GM21390 (cell line): ENCODE data around the gene WDR4.
"Not testable (repeated sequence)": the region's sequence is repeated elsewhere in the genome, so short reads cannot be mapped to it uniquely, and the experiment has no call there.

ENCODE experiments used
- ATAC-seq: cut with Tn5 transposase; IDR thresholded peaks from one replicate; pipeline ENCODE4 v1.9.1; 2021; ENCODE audit not compliant: unreplicated experiment

Gene WDR4

DNA sequence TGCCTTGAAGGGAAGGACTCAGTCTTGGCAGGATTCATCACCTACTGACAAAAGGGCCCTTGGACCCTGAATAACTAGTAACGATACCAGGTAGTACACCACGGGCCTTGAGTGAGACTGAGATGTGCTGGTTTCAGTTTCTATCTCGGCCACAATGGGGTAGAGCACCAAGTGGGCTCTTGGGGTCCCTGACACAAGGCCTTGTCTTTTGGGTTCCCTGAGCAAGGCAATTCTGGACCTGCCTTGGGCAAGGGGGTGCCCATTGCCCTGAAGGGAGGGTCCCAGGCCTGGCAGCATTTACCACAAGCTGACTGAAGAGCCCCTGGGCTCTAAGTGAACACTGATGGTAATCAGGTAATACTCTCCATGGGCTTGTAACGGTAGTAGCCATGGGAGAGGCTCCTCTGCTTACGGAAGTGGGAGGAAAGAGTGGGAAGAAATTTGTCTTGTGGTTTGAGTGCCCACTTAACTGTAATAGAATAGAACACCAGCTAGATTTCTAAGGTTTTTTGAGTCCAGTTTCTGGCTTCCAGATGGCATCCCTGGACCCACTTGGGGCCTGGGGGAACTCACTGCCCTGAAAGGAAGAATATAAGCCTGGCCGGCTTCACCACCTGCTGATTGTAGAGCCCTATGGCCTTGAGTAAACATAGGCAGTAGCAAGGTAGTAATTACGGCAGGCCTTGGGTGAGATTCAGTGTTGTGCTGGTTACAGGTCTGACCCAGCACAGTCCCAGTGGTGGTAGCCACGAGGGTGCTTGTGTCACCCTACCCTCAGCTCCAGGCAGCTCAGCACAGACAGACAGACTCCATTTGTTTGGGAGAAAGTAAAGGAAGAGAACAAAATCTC is 58.5 kb downstream of the WDR4 start:
- no peak for ATAC-seq

DNA sequence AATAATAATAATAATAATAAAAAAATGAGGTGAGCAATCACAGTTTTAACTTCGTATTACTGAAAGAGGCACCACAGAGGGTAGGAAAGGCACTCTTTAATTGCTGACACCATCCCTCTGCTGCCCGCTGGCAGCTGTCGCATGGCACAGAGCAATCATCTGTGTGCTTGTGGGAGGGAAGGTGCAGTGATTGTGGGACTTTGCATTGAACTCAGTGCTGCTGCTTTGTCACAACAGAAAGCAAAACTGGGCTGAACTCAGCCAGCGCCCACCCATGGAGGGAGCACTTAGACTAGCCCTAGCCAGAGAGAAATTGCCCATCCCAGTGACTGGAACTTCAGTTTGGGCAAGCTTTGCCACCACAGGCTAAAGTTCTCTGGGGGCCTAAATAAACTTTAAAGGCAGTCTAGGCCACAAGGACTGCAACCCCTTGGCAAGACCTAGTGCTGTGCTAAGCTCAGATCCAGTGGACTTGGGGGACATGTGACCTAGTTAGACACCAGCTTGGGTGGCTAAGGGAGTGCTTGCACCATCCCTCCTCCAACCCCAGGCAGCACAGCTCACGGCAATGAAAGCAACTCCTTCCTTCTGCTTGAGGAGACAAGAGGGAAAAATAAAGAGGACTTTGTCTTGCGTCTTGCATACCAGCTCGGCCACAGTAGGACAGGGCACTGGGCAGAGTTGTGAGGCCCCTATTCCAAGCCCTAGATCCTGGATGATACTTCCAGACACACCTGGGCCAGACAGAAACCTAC is 59.3 kb downstream of the WDR4 start:
- ATAC-seq = no peak

DNA sequence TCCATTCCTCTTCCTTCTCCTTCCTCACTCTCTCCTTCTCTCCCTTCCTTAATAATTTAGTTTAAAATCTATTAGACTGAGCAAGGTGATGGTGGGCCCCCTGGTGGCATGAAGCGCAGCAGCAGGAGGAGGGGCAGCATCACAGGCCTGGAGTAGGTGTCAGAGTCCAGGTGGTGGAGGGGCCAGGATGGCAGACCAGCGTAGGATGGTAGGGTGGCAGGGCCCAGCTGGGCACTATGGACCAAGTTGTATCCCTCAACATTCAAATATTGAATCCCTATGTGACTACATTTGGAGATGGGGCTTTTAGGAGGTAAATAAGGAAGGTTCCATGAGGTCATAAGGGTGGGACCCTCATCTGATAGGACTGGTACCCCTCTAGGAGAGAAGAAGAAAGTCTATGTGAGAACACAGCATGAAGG is 61.0 kb downstream of the WDR4 start:
- no peak for ATAC-seq

DNA sequence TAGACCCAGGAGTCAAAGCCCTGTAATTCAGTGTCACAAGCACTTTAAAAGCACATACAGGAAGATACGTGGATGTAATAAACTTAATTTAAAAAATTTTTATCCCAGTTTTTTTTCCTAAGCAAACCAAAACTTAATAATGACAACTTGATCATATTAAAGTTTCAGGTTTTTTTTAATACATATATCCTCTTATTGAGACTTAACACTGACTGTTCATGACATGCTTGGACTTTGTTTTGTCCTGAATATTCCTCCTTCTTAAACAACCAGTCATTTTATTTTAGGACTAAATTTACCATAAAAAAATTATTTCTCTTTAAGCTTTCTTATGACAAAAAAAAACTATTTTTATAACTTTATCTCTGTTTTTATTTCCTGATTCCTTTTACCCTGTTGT is 64.1 kb downstream of the WDR4 start:
- ATAC-seq = no peak

DNA sequence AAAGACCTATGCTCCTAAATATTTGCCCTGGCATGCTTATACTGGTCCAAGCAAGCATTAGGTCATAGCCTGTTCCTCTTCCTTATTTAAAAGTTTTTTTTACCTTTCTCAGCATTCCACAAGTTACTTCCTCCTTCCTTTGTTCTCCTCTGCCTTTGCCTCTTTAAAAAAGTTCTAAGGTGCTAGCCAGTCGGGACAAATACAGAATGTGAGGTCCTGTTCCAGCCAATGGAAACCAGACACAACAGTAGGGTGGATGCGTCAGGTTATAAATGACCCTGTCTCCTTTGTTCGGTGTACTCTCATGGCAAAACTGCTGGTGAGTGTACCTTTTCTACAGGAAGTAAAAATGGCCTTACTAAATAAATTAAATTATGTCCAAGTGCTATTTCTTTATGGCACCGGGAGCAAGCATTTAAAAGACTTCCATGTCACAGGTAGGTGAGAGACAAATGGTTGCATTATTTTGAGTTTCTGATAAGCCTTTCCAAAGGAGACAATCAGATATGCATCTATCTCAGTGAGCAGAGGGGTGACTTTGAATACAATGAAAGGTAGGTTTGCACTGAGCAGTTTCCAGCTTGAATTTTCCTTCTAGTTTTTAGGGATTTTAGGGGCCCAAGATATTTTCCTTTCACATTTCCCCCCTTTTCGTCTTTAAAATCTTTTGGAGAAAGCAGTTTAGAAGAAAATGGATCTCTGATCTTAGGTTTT is 66.7 kb downstream of the WDR4 start:
- not testable (repeated sequence) for ATAC-seq

DNA sequence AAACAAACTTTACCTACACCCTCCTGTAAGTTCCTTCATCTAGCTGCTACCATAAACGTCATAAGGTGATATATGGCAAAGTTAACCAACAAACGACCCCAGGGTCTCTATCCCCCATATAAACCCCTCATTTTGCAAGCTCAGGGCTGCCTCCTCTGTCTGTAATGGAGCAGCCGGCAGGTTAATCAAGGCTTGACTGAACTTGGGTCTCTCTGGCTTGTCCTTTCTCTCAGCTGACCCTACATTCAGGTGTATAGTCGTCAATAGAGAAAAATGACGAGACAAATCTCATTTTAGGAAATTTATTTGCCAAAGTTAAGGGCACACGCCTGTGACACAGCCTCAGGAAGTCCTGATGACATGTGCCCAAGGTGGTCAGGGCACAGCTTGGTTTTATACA is 67.4 kb downstream of the WDR4 start:
- ATAC-seq = no peak

DNA sequence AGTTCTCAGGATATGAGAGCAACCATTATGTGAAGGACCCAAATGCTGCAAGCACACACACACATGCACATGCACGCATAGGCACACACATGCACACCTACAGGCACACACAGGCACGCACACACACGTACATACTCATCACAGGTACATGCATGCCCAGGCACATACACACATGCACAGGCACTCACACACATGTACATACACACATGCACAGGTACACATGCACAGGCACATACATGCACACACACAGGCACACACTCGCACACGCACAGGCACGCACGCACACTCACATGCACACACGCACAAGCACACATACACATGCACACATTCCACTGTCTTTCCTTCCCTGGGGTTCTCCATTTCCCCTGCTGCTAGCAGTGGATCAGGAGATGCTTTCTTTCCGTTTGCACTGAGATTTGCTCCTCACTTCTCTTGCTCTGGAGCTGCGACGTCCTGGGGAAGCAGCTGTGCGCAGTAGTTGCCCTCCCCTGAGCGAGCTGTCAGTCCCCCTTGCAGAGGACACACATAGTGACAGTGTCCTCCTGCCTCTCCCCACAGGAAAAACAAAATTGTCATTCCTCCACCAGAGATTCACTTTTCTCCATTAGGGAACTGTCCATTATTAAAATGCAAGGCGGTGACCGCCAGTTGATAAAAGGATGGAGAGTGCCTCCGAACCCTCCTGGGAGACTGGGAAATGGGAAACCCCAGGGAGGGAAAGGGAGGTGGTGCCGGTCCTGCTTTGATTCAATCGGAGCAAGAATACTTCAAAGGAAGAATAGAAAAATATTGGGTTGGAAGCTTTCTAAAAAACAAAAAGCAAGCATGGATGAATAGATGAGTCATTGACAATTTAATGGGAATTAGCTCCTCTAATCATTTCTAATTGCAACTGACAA is 69.5 kb downstream of the WDR4 start:
- ATAC-seq = no peak

DNA sequence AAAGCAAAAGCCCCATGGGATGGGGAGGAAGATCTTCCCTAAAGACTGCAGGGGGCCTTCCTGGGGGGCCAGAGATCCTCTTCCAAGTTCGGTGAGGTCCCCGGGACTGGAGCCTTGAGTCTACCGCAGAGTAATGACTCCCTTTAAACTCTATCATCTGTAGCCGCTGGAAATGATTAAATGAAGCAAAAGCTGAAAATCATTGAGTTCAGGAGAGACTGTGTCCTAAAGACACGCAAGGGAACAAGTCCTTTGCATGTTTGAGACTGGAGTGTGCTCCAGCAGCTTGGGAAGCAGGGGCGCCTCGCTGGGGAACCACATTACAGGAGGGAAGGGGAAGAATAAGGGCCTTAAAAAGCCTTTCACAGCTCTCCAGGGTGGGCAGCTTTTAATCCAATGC is 70.2 kb downstream of the WDR4 start:
- ATAC-seq = no peak

DNA sequence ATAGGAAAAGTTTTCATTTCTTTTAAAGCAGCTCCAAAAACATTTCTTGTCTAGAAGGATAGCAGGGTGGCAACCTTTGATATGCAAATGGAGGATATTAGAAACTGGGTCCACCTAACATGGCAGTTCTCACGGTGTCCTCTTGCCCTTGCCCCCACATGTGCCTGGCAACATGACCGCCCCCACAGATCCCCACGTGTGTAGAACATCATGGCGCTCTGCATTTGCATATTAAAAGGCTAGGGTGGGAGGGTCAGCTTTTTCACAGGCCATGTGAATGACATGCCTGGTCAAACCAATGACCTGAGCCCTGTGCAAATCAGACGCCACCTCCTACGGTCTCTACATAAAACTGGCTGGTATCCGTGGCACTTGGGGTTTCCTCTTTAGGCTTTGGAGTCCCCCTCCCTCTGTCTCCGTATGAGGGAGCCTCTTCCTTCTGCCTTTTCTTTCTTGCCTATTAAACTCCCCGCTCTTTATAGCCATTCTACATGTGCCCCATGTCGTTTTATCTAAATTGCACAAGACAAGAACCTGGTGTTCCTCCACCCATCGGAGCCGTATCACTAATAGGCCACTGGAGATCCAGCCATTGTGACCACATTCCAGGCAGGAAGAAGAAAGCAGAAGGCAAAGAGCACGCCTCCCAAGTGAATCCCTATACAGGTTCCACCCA is 71.3 kb downstream of the WDR4 start:
- ATAC-seq = no peak

DNA sequence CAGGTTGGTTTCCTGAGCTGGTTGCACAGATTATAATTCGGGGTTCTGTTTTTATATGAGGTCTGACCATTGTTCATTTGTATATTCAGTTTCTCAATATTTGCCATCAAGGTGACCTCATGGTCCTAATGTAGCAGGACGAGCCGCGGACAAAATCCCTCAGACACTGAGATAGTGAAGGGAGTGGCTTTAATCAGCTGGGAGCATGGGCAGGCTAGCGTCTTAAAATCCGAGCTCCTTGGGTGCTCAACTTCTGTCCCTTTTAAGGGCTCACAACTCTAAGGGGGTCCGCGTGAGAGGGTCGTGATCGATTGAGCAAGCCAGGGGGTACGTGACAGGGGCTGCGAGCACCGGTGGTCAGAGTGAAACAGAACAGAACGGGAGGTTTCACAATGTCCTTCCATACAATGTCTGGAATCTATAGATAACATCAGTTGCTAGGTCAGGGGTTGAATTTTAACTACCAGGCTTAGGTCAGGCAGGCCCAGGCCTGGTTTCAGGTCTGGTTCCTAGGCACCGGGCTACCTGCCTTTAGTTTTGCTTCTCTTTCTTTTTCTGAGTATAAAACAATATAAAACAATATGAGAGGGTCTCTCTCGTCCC is 71.9 kb downstream of the WDR4 start:
- not testable (repeated sequence) for ATAC-seq

DNA sequence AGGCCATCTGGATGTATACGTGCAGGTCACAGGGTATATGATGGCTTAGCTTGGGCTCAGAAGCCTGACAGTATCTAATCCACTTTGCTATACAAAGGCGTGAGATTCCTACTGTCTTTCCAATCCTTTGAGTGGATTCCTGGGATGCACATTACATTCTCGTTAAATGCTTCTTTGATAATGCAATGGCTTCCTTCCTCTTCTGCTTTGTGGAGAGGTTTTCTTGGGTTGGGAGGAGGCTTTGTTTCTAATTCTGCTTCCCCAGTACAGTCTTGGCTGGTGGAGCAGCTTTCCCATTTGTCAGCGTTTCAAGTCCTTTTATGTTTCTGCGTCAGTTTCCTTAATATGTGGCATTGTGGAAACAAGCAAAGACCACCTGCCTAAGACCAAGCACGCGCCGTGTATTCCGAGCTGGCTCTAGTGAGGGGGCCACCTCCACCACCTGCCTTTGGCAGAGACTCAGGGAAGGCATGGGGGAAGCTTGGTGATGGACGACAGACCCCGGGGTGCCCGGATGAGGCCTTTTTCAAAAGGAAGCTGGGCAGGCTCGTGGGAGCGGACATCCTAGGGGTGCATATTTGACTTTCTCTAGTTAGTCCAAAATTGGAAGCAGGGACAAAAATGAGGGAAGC is 72.7 kb downstream of the WDR4 start:
- ATAC-seq = no peak

DNA sequence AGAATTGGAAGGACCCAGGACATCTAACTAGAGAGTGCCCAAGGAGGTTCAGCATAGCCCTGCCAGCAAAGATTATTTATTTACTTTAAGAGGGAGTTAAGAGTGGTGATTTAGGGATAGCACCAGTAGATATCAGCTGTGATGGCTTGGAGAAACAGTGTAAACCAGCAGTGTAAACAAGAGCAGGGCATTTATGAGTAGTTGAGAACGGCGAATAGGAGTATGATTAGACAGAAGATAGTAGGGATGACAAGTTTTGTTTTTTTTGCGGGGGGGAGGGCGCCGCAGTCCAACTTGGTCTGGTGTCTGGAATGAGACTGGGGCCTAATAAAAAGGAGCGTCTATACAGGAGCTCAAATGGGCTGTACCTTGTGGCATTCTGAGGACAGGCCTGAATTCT is 77.7 kb downstream of the WDR4 start:
- not testable (repeated sequence) for ATAC-seq

DNA sequence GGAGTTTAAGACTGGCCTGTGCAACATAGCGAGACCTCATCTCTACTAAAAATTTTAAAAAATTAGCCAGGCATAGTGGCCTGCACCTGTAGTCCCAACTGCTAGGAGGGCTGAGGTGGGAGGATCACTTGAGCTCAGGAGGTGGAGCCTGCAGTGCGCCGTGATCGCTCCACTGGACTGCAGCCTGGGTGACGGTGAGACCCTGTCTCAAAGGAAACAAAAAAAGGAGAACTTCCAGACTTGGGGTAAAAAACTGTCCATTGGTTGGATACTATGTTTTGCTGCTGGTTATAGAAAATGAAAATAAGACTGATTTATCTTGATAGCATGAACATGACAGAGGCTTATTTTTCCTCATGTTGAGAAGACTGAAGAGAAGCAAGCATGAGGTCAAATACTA is 79.4 kb downstream of the WDR4 start:
- ATAC-seq = no peak

DNA sequence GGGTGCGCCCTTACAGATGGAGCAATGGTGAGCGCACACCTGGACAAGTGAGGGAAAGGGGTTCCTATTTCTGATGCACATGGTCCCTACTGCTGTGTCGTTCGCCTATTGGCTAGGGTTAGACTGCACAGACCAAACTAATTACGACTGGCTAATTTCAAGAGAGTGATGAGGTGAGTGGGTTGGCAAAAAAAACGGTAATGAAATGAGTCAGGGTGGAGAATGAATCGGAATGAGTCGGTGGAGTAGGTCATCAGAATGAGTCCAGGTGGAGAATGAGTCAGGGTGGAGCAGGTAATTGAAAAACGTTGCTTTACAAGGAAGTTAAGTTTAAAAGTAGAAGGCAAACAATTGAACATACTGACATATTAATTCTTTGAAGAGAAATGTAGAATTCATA is 79.8 kb downstream of the WDR4 start:
- ATAC-seq = no peak
